Osteocyte (in vitro differentiated cells): ENCODE measurements around the gene UNKL. TPM values are rescaled to one million over a fixed set of nuclear protein-coding genes. Genes with fewer than 3 reads are reported as not detected.
A peak's percentile ranks its signal among the peaks of the same experiment; 100 is the strongest.

ENCODE experiments used
- DNase-seq: peaks from one replicate; pipeline ENCODE4 v3.0.0; 2021; ENCODE audit warnings: mixed read lengths; ENCODE audit not compliant: unreplicated experiment; ENCODE audit errors: extremely low spot score
- H3K27ac Mint-ChIP-seq: one replicate; pipeline ENCODE4 v1.8.0; 2021; ENCODE audit warnings: mild to moderate bottlenecking, mixed read lengths; ENCODE audit not compliant: unreplicated experiment
- H3K27me3 Mint-ChIP-seq: one replicate; pipeline ENCODE4 v1.8.0; 2021; ENCODE audit warnings: mixed read lengths; ENCODE audit not compliant: unreplicated experiment
- H3K36me3 Mint-ChIP-seq: one replicate; pipeline ENCODE4 v1.8.0; 2021; ENCODE audit warnings: mixed read lengths; ENCODE audit not compliant: unreplicated experiment
- H3K4me1 Mint-ChIP-seq: one replicate; pipeline ENCODE4 v1.8.0; 2021; ENCODE audit warnings: mixed read lengths; ENCODE audit not compliant: unreplicated experiment
- H3K4me3 Mint-ChIP-seq: one replicate; pipeline ENCODE4 v1.8.0; 2021; ENCODE audit warnings: mild to moderate bottlenecking, moderate library complexity, mixed read lengths; ENCODE audit not compliant: unreplicated experiment
- H3K9me3 Mint-ChIP-seq: one replicate; pipeline ENCODE4 v1.8.0; 2021; ENCODE audit warnings: mixed read lengths; ENCODE audit not compliant: unreplicated experiment
- CTCF ChIP-seq: fragments of 200-600 bp; sonication (generic); IDR thresholded peaks from 2 replicates; pipeline ENCODE4 v1.5.0; 2021; ENCODE audit warnings: antibody characterized with exemption, mild to moderate bottlenecking, moderate library complexity
- total RNA-seq: library from RNA; stranded (reverse); gene quantifications from 2 replicates; pipeline ENCODE4 v1.2.1, GENCODE V29; 2021

UNKL gene
- total RNA-seq, 1 donor from 2014 or later: 34.4 TPM

- H3K4me3 Mint-ChIP-seq: peak overlapping the region; percentile 74
- TF ChIP-seq CTCF: no peak
- no peak overlapping the region for H3K27ac Mint-ChIP-seq
- no peak for DNase-seq
- peaks cover 7% of the 10 kb centered on the region for H3K36me3 Mint-ChIP-seq
- peaks cover 27% of the 10 kb centered on the region for H3K4me1 Mint-ChIP-seq
- no peaks in the 10 kb centered on the region for H3K27me3 Mint-ChIP-seq
- no peaks in the 10 kb centered on the region for H3K9me3 Mint-ChIP-seq
These were observed 63.3 kb downstream of the UNKL start for GRCh38 chr16:1351215-1351581.

- Mint-ChIP-seq H3K4me1 (peaks cover 27% of the 10 kb centered on the region), H3K27me3 (no peaks in the 10 kb centered on the region), H3K36me3 (peaks cover 7% of the 10 kb centered on the region), H3K4me3 (peak overlapping the region; percentile 74), H3K27ac (no peak overlapping the region), H3K9me3 (no peaks in the 10 kb centered on the region)
- DNase-seq: no peak
- TF ChIP-seq CTCF: no peak
These were observed 63.8 kb downstream of the UNKL start for GRCh38 chr16:1350691-1351090.

GRCh38 chr16:1349951-1350350 lies 64.6 kb downstream of the UNKL start:
- no peaks in the 10 kb centered on the region for H3K27me3 Mint-ChIP-seq
- no peak for TF ChIP-seq CTCF
- peaks cover 7% of the 10 kb centered on the region for H3K36me3 Mint-ChIP-seq
- no peak for DNase-seq
- no peaks in the 10 kb centered on the region for H3K9me3 Mint-ChIP-seq
- peaks cover 23% of the 10 kb centered on the region for H3K4me1 Mint-ChIP-seq
- H3K27ac Mint-ChIP-seq: no peak overlapping the region
- H3K4me3 Mint-ChIP-seq: peak overlapping the region; percentile 74

GRCh38 chr16:1349351-1349750 lies 65.2 kb downstream of the UNKL start:
- H3K4me3 Mint-ChIP-seq: no peak overlapping the region
- no peak overlapping the region for H3K27ac Mint-ChIP-seq
- DNase-seq: no peak
- H3K36me3 Mint-ChIP-seq: peaks cover 7% of the 10 kb centered on the region
- TF ChIP-seq CTCF: no peak
- peaks cover 20% of the 10 kb centered on the region for H3K4me1 Mint-ChIP-seq
- no peaks in the 10 kb centered on the region for H3K9me3 Mint-ChIP-seq
- no peaks in the 10 kb centered on the region for H3K27me3 Mint-ChIP-seq

- peaks cover 20% of the 10 kb centered on the region for H3K4me1 Mint-ChIP-seq
- H3K27me3 Mint-ChIP-seq: no peaks in the 10 kb centered on the region
- peaks cover 7% of the 10 kb centered on the region for H3K36me3 Mint-ChIP-seq
- H3K27ac Mint-ChIP-seq: no peak overlapping the region
- no peaks in the 10 kb centered on the region for H3K9me3 Mint-ChIP-seq
- DNase-seq: no peak
- H3K4me3 Mint-ChIP-seq: no peak overlapping the region
- TF ChIP-seq CTCF: no peak
These were observed 65.6 kb downstream of the UNKL start for GRCh38 chr16:1348926-1349325.
